IPS-NIHi7 (cell line): ENCODE data around the gene COL27A1.

Experiments
- DNase-seq: peaks from one replicate; pipeline ENCODE4 v3.0.0; 2012; ENCODE audit warnings: mixed read lengths; ENCODE audit errors: extremely low spot score

Gene COL27A1

GRCh38 chr9:114339130-114339908 is 184.0 kb downstream of the COL27A1 start:
- DNase-seq: peak; percentile 93

DNA sequence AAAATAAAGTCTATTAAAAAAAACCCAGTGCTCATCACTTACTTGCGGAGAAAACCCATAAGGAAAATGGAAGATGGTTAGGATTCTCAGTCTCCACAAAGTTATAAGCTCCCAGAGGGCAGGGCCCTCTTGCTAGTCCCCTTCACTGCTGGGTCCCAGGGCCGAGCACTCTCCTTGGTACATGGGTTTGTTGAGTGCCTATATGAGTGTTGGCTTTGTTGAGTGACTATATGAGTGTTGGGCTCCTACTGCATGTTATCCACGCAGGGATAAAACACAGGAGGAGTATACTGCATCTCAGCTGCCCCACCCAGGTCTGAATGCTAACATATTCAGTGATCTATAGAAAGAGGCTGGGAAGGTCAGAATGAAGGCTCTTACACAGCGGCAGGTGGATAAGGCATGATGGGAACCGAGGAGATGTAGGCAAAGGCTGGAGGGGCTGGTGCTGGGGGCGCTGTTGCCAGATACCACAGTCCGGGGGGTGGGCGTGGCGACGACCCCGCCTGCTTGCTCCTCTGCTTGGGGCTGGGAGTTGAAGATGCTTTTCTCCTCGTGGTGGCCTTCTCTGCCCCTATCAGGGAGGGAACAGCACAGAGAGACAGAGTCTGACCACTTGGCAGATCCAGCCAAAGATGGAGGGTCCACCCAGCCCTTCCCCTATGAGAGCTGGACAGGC is 186.0 kb downstream of the COL27A1 start:
- DNase-seq: no peak

DNA sequence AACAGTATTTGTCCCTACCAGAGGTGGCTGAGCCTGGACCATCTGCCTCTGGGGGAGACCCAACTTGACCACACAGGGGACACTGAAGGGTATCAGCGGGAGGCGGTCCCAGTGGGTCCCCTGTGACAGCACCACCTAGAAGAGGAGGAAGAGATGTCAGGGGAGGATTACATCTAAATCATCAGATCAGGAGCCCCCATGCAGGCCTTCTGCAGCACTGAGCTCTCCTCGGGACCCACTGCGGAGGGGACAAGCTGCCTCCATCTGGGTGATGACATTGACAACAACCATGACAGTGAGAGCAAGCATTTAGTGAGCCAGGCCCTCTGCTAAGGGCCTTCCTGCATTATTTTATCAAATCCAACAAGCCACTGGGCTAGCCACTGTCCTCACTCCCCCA is 186.7 kb downstream of the COL27A1 start:
- DNase-seq: no peak

- no peak for DNase-seq
Measured at GRCh38 chr9:114342755-114343440, 187.6 kb downstream of the COL27A1 start.

GRCh38 chr9:114343471-114344187 is 188.3 kb downstream of the COL27A1 start:
- DNase-seq: no peak

DNA sequence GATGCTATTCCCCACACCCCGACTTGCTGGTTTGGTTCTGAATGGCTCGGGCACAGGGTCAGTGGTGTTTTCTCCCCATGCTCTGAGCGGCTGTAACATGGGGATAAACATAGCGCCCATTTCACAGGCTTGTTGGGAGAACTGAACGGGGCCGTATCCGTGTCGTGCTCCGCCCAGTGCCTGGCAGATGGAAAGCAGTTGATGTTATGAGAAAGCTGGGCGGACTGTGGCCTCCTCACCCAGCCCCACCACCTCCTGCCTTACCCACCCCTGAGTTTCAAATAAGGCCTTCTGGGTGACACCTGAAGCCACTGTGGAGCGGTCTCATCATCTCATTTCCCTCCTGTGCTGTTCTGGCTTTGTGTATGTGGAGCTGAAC is 188.8 kb downstream of the COL27A1 start:
- DNase-seq: no peak

GRCh38 chr9:114344692-114345091 is 189.4 kb downstream of the COL27A1 start:
- DNase-seq: no peak

DNA sequence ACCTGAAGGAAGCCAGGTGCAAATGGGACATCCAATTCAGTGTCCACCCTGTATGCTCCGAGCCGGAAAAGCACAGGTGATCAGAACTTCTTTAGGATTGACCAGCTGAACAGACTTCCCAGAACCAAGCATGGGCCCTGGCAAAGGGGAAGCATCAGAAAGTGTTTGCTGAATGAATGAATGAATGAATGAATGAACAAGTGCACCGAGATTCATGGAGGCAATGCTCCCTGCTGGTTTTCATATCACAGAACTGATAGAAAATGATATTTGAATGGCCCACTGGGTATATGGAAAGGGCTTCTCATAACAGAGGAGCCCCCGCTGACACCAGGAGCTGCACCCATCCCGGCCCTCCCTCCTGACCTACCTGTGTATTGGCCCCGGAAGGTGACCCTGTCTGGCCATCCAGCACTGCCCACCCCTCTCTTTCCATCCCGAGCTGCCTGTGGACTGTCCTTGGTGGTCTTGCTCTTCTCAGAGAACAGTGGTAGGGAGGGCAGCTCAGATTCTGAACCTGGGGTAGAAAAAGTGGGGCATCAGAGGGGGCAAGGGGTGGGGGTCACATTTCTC is 190.2 kb downstream of the COL27A1 start:
- no peak for DNase-seq

DNA sequence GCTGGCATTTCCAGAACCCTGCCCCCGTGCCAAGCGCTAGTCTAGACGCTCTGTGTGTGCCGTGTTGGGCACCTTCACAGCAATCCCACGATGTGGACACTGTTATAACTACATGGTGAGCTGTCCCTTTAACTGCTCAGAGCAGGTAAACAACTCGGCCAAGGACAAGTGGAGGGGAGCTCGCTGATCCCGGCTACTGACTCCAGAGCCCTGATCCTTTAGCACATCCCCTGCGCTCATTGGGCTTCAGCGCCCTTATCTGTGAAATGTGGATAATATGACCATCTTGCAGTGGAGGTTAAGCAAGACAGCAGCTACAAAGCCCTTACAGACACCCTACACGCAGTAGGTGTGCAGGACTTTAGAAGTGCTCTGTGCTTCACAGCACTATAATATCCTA is 190.8 kb downstream of the COL27A1 start:
- DNase-seq: no peak

GRCh38 chr9:114347675-114348074 is 192.3 kb downstream of the COL27A1 start:
- no peak for DNase-seq

DNA sequence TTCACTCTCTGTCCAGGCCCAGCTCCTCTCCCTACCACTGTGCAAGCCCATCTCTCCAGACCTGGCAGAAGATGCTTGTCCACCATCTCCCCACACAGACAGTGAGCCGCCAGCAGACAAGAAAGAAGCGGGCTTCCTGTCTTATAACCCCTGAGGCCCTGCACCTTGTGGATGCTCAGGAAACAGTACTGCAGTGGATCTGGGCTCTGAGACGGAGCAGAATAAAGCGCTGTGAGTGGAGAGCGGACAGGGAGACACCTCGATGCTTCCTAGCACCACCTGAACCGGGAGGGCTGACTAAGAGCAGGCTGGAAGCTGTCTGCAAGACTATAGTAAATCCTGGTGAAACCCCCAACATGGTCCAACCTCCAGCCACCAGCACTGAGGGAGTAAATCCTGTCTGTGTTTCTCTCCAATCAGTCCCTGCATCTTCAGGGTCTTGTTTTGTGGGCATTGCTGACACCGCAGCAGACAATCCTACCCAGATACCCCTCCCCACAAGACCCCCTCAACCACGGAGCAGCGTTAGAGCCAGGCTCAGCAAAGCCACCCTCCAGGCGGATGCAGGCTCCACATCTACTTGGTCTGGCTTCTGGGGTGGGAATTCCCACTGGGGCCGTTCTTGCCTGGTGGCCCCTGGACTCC is 193.0 kb downstream of the COL27A1 start:
- no peak for DNase-seq

DNA sequence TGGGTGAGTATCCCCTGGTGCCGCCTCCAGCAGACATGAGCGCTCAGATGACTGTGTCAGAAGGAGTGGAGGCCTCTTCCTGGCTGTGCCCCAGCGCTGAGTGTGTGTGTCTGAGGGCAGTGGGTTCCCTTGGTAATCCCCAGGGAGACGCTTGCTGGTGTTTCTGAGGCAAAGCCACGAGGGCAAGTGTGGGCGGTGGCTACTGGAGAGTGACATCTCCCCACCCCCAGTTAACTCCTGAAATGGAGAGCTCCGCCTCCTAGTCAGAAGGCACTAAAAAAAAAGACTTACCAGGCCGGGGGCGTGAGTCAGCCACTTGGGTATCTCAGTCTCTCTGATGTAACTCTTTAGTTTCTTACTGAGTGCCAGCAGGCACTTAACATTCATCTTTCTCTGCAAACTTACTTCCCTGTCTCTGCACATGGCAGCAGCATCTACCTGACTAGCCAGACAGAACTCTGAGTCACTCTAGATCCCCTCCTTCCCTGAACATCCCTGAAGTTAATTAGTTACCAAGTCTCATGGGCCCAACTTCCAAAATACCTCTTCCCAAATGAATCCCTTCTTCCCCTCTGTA is 193.7 kb downstream of the COL27A1 start:
- DNase-seq: peak; percentile 90

GRCh38 chr9:114349713-114350480 is 194.6 kb downstream of the COL27A1 start:
- no peak for DNase-seq

GRCh38 chr9:114350636-114351401 is 195.5 kb downstream of the COL27A1 start:
- no peak for DNase-seq

DNA sequence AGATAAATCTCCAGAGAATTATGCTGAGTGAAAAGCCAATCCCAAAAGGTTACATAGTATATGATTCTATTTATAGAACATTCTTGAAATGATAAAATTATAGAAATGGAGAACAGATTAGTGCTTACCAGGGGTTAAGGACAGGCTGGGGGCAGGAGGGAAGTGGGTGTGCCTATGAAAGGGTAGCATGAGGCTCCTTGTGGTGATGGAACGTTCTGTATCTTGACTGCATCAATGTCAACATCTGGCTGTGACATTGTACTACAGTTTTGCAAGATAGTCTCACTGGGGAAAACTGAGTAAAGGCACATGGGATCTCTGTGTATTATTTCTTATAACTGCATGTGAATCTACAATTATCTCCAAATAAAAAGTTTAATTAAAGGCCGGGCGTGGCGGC is 196.6 kb downstream of the COL27A1 start:
- no peak for DNase-seq

- DNase-seq: no peak
Measured at GRCh38 chr9:114355821-114356220, 200.5 kb downstream of the COL27A1 start.

DNA sequence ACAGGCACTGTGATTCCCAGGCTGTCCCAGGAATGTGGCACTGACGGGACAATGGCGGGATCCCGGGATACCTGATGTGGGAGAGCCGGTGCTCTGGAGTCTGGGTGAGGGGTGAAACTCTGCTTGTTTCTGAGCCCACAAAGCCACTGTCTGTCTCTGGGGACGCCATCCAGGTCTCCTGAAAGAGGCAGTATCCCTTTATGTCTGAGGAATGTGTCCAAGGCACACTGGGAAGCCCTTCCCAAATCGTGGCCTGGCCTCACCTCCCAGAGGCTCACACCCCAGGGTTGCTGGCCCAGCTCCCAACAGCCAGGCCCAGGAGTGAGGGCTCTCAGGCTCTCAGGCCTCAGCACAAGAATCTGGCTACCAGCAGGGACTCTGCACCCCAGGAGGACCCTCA is 201.5 kb downstream of the COL27A1 start:
- DNase-seq: no peak

DNA sequence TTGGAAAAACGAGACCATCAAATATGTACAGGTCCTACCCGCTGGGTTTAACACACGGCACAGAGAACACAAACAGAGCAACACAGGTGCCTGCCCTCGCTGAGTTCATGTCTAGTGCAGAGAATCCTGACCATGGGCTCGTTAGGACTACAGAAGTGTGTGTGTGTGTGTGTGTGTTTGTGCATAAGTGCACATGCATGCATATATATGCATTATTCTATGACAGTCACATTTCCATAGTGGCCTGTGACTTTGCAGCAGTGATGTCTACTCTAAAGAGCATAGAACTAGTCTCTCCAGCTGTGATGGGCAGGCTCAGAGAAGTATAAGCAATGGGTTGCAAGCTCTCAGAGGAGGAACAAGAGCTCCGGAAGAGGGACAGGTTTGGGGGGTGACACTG is 202.0 kb downstream of the COL27A1 start:
- DNase-seq: no peak

- no peak for DNase-seq
Measured at GRCh38 chr9:114357911-114358328, 202.6 kb downstream of the COL27A1 start.
